Activated gamma-delta T cell treated with anti-CD3 and anti-CD28 coated beads, Interleukin-2, amount 50 U/mL, for 16 hours (primary cell): ENCODE measurements around the gene ERVFRD-1.
"Not testable (repeated sequence)": the region's sequence is repeated elsewhere in the genome, so short reads cannot be mapped to it uniquely, and the experiment has no call there.

Source experiments
- DNase-seq: peaks from one replicate; pipeline ENCODE4 v3.0.0-alpha.2; 2020; ENCODE audit warnings: low read depth

Gene ERVFRD-1

GRCh38 chr6:11087141-11087812 lies 24.2 kb downstream of the ERVFRD-1 start:
- not testable (repeated sequence) for DNase-seq

DNA sequence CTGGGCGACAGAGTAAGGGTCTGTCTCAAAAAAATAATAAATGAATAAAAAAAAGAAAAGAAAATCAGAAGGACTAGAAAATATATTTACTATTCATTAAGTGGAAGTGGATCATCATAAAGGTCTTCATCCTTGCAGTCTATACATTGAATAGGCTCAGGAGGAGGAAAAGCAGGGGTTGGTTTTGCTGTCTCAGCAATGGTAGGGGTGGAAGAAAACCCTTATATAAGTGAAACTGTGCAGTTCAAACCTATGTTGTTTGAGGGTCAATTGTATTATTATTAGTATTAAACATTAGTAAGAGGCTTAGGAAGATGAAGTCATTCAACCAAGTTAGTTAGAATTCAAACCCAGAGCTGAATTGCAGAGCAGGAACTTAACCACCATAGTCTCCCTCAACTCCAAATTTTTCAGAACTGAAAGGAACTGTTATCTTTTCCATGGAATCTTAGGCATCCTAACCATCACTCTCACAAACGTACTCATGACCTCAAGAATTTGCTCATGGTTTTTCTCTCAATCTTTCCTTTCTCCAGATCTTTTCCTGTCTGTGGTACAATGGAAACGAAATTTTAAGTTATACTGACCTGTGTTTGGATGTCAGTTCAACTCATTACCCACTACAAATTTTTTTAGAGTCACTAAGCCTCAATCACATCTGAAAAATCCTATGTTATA lies 25.6 kb downstream of the ERVFRD-1 start:
- no peak for DNase-seq

DNA sequence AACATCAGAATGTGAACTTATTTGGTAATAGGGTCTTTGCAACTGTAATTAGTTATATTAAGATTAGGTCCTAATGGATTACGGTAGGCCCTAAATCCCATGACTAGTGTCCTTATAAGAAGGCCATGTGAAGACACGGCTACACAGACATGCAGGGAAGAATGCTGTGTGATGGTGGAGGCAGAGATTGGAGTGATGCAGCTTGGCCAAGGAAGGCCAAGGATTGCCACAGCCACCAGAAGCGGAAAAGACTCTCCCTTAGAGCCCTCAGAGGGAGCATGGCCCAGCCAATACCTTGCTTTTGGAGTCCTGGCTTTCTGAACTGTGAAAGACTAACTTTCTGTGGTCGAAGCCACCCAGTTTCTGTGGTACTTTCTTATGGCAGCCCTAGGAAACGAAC lies 27.6 kb downstream of the ERVFRD-1 start:
- DNase-seq = no peak

- no peak for DNase-seq
Measured at GRCh38 chr6:11083491-11083890, 28.0 kb downstream of the ERVFRD-1 start.

DNA sequence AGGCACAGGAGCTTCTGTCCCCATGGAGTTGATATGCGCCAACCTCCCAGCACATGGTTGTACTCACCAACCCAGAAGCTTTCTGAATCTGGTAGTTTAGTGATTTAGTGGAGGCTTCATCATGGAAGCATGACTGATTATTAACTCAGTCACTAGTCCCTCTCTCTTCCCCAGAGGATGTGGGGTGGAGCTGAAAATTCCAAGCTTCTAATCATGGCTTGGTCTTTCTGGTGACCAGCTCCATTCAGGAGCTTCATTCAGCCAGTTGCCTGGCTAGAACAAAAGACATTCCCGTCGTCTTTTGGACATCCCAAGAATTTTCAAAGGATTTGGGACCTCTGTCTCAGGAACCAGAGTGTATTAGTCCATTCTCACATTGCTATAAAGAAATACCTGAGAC lies 31.2 kb downstream of the ERVFRD-1 start:
- DNase-seq = no peak

DNA sequence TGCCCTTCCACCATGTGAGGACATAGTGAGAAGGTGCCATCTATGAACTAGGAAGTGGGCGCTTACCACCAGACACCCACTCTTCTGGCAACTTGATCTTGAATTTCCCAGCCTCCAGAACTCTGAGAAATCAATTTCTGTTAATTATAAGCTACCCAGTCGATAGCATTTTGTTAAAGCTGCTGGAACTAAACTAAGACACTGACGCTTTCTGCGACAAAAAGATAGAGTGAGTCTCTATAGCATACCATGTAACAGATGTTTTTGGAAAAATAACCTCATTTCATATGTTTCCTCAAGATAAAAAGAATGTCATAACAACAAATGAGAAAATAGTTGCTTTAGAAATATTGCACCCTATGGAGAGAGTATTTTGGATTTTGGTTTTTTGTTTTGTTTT lies 33.3 kb downstream of the ERVFRD-1 start:
- DNase-seq = no peak

- DNase-seq = no peak
Measured at GRCh38 chr6:11076540-11076939, 35.0 kb downstream of the ERVFRD-1 start.

GRCh38 chr6:11072101-11072500 lies 39.4 kb downstream of the ERVFRD-1 start:
- no peak for DNase-seq

- DNase-seq = no peak
Measured at GRCh38 chr6:11069760-11070159, 41.8 kb downstream of the ERVFRD-1 start.

GRCh38 chr6:11067348-11067747 lies 44.2 kb downstream of the ERVFRD-1 start:
- DNase-seq = no peak

- no peak for DNase-seq
Measured at GRCh38 chr6:11066505-11067347, 44.8 kb downstream of the ERVFRD-1 start.

- no peak for DNase-seq
Measured at GRCh38 chr6:11065436-11066202, 45.9 kb downstream of the ERVFRD-1 start.

- no peak for DNase-seq
Measured at GRCh38 chr6:11064836-11065235, 46.7 kb downstream of the ERVFRD-1 start.

GRCh38 chr6:11062715-11063114 lies 48.8 kb downstream of the ERVFRD-1 start:
- no peak for DNase-seq

DNA sequence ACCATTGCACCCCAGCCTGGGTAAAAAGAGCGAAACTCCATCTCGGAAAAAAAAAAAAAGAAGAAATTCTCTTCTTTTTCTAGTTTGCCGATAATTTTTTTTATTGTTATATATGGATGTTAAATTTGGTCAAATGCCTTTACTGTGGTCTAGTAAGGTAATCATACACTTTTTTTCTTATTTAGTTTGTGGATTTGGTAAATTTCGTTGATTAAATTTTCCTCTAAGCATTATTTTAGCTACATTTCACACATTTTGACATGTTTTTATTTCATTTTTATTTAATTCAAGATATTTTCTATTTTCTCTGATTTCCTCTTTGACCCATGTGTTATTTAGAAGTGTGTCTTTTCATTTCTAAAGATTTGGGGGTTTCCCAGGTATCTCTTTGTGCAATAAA lies 49.4 kb downstream of the ERVFRD-1 start:
- DNase-seq = no peak

DNA sequence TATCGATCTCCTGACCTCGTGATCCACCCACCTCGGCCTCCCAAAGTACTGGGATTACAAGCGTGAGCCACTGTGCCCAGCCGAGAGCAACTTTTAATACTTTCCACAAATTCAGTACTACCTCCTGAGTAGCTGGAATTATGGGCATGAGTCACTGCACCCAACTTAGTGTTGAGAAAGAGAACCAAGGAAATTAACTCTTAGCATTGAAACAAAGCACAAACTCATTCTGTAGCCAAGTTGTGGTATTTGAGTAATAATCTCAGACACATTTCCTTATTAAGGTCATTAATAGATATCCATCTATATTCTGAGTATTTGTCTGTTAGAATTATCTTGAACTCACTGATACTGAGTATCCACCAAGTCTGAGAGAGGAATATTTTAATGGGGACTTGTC lies 53.1 kb downstream of the ERVFRD-1 start:
- DNase-seq = no peak

GRCh38 chr6:11056871-11057270 lies 54.7 kb downstream of the ERVFRD-1 start:
- DNase-seq = no peak

GRCh38 chr6:11055127-11055627 lies 56.3 kb downstream of the ERVFRD-1 start:
- no peak for DNase-seq

GRCh38 chr6:11054722-11055121 lies 56.8 kb downstream of the ERVFRD-1 start:
- no peak for DNase-seq

GRCh38 chr6:11053307-11053706 lies 58.2 kb downstream of the ERVFRD-1 start:
- no peak for DNase-seq
